ENCODE measurements around the gene NR1D1. TPM values are rescaled to one million over a fixed set of nuclear protein-coding genes. Genes with fewer than 3 reads are reported as not detected.

Gene NR1D1
- total RNA-seq, 3 donors from 2014 or later, result 8.8 to 10.5 (median 9.2) TPM

- H3K4me3 ChIP-seq, result peak overlapping the region in 2 of 3 donors; percentile 11 to 19
- TF ChIP-seq POLR2A (IDR thresholded peaks at IDR 0.05) (no peak), POLR2AphosphoS5 (IDR thresholded peaks at IDR 0.05) (peak in 1 of 3 donors; percentile 13)
- H3K4me1 ChIP-seq, result peaks cover 23 to 31% of the 10 kb centered on the region in 2 donors
- intact Hi-C loops (cut with DNase I; ENCODE audit: low total_unique reads), result no loop called here
- H3K27ac ChIP-seq, result peak overlapping the region; percentile 95 to 99
- H3K36me3 ChIP-seq, result peaks cover 4% of the 10 kb centered on the region
- no peak for DNase-seq (ENCODE audit: low spot score in 2 of 2)
- H3K27me3 ChIP-seq, result no peaks in the 10 kb centered on the region
- no peaks in the 10 kb centered on the region for H3K9me3 ChIP-seq
Measured at GRCh38 chr17:40093005-40093579, 7.3 kb downstream of the NR1D1 start.

- TF ChIP-seq POLR2A (IDR thresholded peaks at IDR 0.05) (no peak), POLR2AphosphoS5 (IDR thresholded peaks at IDR 0.05) (no peak), CTCF (IDR thresholded peaks at IDR 0.05) (no peak)
- H3K27me3 ChIP-seq, result no peaks in the 10 kb centered on the region
- no peaks in the 10 kb centered on the region for H3K9me3 ChIP-seq
- peaks cover 5% of the 10 kb centered on the region for H3K36me3 ChIP-seq
- peaks cover 19 to 26% of the 10 kb centered on the region in 2 donors for H3K4me1 ChIP-seq
- peak overlapping the region in 1 of 3 donors; percentile 19 for H3K4me3 ChIP-seq
- intact Hi-C loops (cut with DNase I; ENCODE audit: low total_unique reads), result no loop called here
- no peak for DNase-seq (ENCODE audit: low spot score in 2 of 2)
- peak overlapping the region; percentile 95 to 99 for H3K27ac ChIP-seq
Measured at GRCh38 chr17:40092581-40092980, 7.8 kb downstream of the NR1D1 start.

- H3K36me3 ChIP-seq, result peaks cover 5% of the 10 kb centered on the region
- TF ChIP-seq POLR2A (IDR thresholded peaks at IDR 0.05) (no peak), CTCF (IDR thresholded peaks at IDR 0.05) (no peak)
Measured at GRCh38 chr17:40091691-40092397, 8.5 kb downstream of the NR1D1 start.

GRCh38 chr17:40090237-40091119 lies 9.9 kb downstream of the NR1D1 start:
- Histone ChIP-seq H3K4me1 (peaks cover 5 to 9% of the 10 kb centered on the region in 2 donors), H3K9me3 (no peaks in the 10 kb centered on the region), H3K4me3 (no peak overlapping the region), H3K27ac (peak overlapping the region; percentile 95 to 99), H3K27me3 (no peaks in the 10 kb centered on the region), H3K36me3 (peaks cover 5% of the 10 kb centered on the region)
- no peak for DNase-seq (ENCODE audit: low spot score in 2 of 2)
- intact Hi-C loops (cut with DNase I; ENCODE audit: low total_unique reads), result no loop called here
- TF ChIP-seq CTCF (IDR thresholded peaks at IDR 0.05) (no peak), POLR2A (IDR thresholded peaks at IDR 0.05) (no peak), POLR2AphosphoS5 (IDR thresholded peaks at IDR 0.05) (no peak)

More at GRCh38 chr17:40091691-40092397, 8.5 kb downstream of the NR1D1 start:
- no peaks in the 10 kb centered on the region for H3K9me3 ChIP-seq
- intact Hi-C loops (cut with DNase I; ENCODE audit: low total_unique reads), result no loop called here
- H3K4me3 ChIP-seq, result no peak overlapping the region
- no peaks in the 10 kb centered on the region for H3K27me3 ChIP-seq
- H3K4me1 ChIP-seq, result peaks cover 13 to 18% of the 10 kb centered on the region in 2 donors
- peak in 1 of 2 donors; percentile 44 for DNase-seq (ENCODE audit: low spot score in 2 of 2)
- peak overlapping the region; percentile 95 to 99 for H3K27ac ChIP-seq

GRCh38 chr17:40089077-40089895 lies 11.1 kb downstream of the NR1D1 start:
- Histone ChIP-seq H3K27me3 (no peaks in the 10 kb centered on the region), H3K9me3 (no peaks in the 10 kb centered on the region), H3K27ac (peak overlapping the region; percentile 95 to 99), H3K4me1 (peaks cover 4 to 7% of the 10 kb centered on the region in 2 donors), H3K4me3 (no peak overlapping the region), H3K36me3 (peaks cover 5% of the 10 kb centered on the region)
- no peak for TF ChIP-seq POLR2A (IDR thresholded peaks at IDR 0.05)
- no peak for TF ChIP-seq POLR2AphosphoS5 (IDR thresholded peaks at IDR 0.05)
- TF ChIP-seq CTCF (IDR thresholded peaks at IDR 0.05), result no peak
- intact Hi-C loops (cut with DNase I; ENCODE audit: low total_unique reads), result loop anchor here (5.0 kb wide), 1 partner anchor 842 kb away; no protein-coding TSS in a partner anchor
- DNase-seq (ENCODE audit: low spot score in 2 of 2), result no peak
